ENCODE measurements around the gene UTS2B.

DNA sequence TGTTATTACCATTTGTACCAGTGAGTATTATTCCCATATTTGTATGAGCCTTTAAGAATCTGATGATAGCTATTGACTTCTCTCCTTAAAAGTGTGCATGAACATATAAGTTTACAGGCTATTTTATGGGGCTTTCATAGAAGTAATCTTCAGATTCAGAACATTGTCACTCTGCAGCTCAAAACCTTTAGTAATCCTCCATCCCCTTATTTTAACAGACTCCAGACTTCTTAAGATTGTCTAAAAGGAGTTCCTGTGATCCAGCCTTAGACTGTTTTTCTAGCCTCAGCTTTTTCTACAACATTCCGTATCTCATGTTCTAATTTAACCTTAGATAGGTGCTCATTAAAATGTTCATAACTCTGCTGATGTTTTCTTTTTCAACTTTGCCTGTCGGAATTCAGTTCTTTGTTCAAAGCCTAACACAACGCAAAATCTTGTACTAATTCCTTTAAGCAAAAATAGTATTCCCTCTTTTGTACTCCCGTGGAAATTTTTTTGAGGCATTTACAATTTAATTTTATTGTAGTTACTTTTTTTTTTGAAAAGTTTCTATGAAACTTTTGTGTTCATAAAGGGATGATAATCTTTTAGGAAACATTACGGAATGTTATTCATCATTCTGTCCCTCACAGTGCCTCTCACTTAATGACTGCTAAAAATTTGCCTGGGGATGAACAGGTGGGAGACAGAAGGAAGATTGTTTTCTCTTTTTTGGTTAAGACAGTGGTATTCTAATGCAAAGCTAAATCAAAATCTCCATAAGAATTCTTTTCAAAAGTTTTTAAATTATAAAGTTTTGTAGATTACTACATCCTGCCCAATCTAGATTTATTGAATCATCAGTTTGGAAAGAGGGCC is 38.7 kb upstream of the UTS2B start:
- TF ChIP-seq, protein P1, sequence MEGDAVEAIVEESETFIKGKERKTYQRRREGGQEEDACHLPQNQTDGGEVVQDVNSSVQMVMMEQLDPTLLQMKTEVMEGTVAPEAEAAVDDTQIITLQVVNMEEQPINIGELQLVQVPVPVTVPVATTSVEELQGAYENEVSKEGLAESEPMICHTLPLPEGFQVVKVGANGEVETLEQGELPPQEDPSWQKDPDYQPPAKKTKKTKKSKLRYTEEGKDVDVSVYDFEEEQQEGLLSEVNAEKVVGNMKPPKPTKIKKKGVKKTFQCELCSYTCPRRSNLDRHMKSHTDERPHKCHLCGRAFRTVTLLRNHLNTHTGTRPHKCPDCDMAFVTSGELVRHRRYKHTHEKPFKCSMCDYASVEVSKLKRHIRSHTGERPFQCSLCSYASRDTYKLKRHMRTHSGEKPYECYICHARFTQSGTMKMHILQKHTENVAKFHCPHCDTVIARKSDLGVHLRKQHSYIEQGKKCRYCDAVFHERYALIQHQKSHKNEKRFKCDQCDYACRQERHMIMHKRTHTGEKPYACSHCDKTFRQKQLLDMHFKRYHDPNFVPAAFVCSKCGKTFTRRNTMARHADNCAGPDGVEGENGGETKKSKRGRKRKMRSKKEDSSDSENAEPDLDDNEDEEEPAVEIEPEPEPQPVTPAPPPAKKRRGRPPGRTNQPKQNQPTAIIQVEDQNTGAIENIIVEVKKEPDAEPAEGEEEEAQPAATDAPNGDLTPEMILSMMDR (IDR thresholded peaks at IDR 0.05): no peak
- no peak for TF ChIP-seq POLR2AphosphoS5 (IDR thresholded peaks at IDR 0.05; ENCODE audit: low read depth, low read length)
- TF ChIP-seq JUND (IDR thresholded peaks at IDR 0.05): no peak
- TF ChIP-seq, protein P2, sequence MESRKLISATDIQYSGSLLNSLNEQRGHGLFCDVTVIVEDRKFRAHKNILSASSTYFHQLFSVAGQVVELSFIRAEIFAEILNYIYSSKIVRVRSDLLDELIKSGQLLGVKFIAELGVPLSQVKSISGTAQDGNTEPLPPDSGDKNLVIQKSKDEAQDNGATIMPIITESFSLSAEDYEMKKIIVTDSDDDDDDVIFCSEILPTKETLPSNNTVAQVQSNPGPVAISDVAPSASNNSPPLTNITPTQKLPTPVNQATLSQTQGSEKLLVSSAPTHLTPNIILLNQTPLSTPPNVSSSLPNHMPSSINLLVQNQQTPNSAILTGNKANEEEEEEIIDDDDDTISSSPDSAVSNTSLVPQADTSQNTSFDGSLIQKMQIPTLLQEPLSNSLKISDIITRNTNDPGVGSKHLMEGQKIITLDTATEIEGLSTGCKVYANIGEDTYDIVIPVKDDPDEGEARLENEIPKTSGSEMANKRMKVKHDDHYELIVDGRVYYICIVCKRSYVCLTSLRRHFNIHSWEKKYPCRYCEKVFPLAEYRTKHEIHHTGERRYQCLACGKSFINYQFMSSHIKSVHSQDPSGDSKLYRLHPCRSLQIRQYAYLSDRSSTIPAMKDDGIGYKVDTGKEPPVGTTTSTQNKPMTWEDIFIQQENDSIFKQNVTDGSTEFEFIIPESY (IDR thresholded peaks at IDR 0.05; ENCODE audit: borderline replicate concordance, low read depth): no peak
- no peak for TF ChIP-seq TAF1 (IDR thresholded peaks at IDR 0.05; ENCODE audit: borderline replicate concordance, low read depth, low read length)
- TF ChIP-seq GATA2 (CRISPR knock-in tag; IDR thresholded peaks at IDR 0.05): no peak
- TF ChIP-seq, protein P3, sequence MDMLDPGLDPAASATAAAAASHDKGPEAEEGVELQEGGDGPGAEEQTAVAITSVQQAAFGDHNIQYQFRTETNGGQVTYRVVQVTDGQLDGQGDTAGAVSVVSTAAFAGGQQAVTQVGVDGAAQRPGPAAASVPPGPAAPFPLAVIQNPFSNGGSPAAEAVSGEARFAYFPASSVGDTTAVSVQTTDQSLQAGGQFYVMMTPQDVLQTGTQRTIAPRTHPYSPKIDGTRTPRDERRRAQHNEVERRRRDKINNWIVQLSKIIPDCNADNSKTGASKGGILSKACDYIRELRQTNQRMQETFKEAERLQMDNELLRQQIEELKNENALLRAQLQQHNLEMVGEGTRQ (IDR thresholded peaks at IDR 0.05; ENCODE audit: borderline replicate concordance, low read depth, low read length): no peak
- no peak for TF ChIP-seq EZH2phosphoT487 (IDR thresholded peaks at IDR 0.05; ENCODE audit: borderline replicate concordance, low read depth)
